Nephron progenitor cell (in vitro differentiated cells): Measurements from ENCODE around the gene TMPO.
"Not testable (repeated sequence)": the region's sequence is repeated elsewhere in the genome, so short reads cannot be mapped to it uniquely, and the experiment has no call there.

Source experiments
- DNase-seq: peaks from one replicate; pipeline ENCODE4 v3.0.0; 2021
- H3K27ac Mint-ChIP-seq: 2 replicates; pipeline ENCODE4 v1.8.0; 2021; ENCODE audit warnings: mild to moderate bottlenecking, moderate library complexity, mixed read lengths
- H3K27me3 Mint-ChIP-seq: 2 replicates; pipeline ENCODE4 v1.8.0; 2021; ENCODE audit warnings: mild to moderate bottlenecking, low read depth, mixed read lengths; ENCODE audit not compliant: poor library complexity
- H3K36me3 Mint-ChIP-seq: 2 replicates; pipeline ENCODE4 v1.8.0; 2021; ENCODE audit warnings: low read depth, mixed read lengths
- H3K4me1 Mint-ChIP-seq: 2 replicates; pipeline ENCODE4 v1.8.0; 2021; ENCODE audit warnings: mixed read lengths
- H3K4me3 Mint-ChIP-seq: 2 replicates; pipeline ENCODE4 v1.8.0; 2021; ENCODE audit warnings: mild to moderate bottlenecking, moderate library complexity, mixed read lengths
- H3K9me3 Mint-ChIP-seq: 2 replicates; pipeline ENCODE4 v1.8.0; 2021; ENCODE audit warnings: mild to moderate bottlenecking, moderate library complexity, mixed read lengths
- TF ChIP-seq, protein P1 (sequence below): fragments of 200-600 bp; sonication (generic); IDR thresholded peaks from 2 replicates; pipeline ENCODE4 v1.5.0; 2021; ENCODE audit warnings: antibody characterized with exemption

TMPO gene

DNA sequence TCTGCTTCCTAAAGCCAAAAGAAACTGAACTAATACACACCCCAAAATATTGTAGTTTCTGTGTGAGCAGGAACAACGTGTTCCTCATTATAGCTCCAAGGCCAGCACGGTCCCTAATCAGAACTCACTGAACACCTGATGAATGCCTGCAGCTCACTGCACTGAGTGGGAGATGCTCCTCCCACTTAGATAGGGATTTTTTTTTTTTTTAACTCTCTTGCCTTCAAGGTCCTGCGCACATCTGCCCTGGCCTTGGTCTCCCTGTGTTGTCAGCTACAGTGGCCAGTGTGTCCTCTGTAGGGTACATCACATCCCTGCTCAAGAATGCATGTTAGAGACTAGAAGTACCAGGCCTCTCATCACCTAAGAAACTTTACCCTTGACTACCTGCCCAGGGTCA is 44.3 kb upstream of the TMPO start:
- TF ChIP-seq, protein P1, sequence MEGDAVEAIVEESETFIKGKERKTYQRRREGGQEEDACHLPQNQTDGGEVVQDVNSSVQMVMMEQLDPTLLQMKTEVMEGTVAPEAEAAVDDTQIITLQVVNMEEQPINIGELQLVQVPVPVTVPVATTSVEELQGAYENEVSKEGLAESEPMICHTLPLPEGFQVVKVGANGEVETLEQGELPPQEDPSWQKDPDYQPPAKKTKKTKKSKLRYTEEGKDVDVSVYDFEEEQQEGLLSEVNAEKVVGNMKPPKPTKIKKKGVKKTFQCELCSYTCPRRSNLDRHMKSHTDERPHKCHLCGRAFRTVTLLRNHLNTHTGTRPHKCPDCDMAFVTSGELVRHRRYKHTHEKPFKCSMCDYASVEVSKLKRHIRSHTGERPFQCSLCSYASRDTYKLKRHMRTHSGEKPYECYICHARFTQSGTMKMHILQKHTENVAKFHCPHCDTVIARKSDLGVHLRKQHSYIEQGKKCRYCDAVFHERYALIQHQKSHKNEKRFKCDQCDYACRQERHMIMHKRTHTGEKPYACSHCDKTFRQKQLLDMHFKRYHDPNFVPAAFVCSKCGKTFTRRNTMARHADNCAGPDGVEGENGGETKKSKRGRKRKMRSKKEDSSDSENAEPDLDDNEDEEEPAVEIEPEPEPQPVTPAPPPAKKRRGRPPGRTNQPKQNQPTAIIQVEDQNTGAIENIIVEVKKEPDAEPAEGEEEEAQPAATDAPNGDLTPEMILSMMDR: no peak
- H3K4me3 Mint-ChIP-seq: no peak overlapping the region
- no peak for DNase-seq
- H3K27ac Mint-ChIP-seq: no peak overlapping the region
- peaks cover 19% of the 10 kb centered on the region for H3K4me1 Mint-ChIP-seq
- H3K36me3 Mint-ChIP-seq: no peaks in the 10 kb centered on the region
- no peaks in the 10 kb centered on the region for H3K9me3 Mint-ChIP-seq
- peaks cover 8% of the 10 kb centered on the region for H3K27me3 Mint-ChIP-seq

DNA sequence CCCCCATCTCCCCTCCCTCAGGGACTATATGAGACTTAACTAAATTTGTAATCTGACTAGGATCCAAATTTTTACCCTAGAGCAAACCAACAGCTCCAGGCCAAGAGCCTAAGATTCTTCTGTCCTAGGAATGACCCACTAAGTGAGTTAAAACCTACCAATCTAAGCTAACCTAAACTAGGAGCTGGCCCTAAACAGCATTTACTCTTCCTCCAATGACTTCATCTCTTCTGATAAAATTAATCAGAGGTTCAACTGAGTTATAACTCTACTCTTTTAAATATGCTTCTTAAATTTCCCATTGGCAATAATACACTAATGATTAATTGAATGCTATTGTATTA is 39.9 kb upstream of the TMPO start:
- peaks cover 20% of the 10 kb centered on the region for H3K4me1 Mint-ChIP-seq
- H3K4me3 Mint-ChIP-seq: no peak overlapping the region
- H3K27me3 Mint-ChIP-seq: peaks cover 11% of the 10 kb centered on the region
- DNase-seq: no peak
- H3K36me3 Mint-ChIP-seq: no peaks in the 10 kb centered on the region
- peak overlapping the region; percentile 6 for H3K27ac Mint-ChIP-seq
- H3K9me3 Mint-ChIP-seq: no peaks in the 10 kb centered on the region
- TF ChIP-seq, protein P1: no peak

DNA sequence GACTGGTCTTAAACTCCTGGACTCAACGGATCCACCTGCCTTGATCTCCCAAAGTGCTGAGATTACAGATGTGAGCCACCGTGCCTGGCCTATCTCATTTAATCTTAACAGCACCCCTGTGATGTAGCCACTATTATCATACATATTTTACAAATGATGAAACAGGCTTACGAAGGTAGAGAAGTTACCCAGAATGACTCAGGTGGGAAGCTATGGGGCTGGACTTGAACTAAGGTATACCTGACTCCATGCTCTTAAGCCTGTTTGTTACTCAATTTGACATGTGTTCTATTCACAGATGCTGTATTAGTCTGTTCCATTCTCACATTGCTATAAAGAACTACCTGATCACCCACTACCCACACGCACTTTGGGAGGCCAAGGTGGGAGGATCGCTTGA is 36.8 kb upstream of the TMPO start:
- Mint-ChIP-seq H3K27me3 (peaks cover 7% of the 10 kb centered on the region), H3K36me3 (no peaks in the 10 kb centered on the region), H3K4me1 (peaks cover 22% of the 10 kb centered on the region), H3K27ac (no peak overlapping the region), H3K4me3 (no peak overlapping the region), H3K9me3 (peaks cover 7% of the 10 kb centered on the region)
- TF ChIP-seq, protein P1: no peak
- DNase-seq: no peak

DNA sequence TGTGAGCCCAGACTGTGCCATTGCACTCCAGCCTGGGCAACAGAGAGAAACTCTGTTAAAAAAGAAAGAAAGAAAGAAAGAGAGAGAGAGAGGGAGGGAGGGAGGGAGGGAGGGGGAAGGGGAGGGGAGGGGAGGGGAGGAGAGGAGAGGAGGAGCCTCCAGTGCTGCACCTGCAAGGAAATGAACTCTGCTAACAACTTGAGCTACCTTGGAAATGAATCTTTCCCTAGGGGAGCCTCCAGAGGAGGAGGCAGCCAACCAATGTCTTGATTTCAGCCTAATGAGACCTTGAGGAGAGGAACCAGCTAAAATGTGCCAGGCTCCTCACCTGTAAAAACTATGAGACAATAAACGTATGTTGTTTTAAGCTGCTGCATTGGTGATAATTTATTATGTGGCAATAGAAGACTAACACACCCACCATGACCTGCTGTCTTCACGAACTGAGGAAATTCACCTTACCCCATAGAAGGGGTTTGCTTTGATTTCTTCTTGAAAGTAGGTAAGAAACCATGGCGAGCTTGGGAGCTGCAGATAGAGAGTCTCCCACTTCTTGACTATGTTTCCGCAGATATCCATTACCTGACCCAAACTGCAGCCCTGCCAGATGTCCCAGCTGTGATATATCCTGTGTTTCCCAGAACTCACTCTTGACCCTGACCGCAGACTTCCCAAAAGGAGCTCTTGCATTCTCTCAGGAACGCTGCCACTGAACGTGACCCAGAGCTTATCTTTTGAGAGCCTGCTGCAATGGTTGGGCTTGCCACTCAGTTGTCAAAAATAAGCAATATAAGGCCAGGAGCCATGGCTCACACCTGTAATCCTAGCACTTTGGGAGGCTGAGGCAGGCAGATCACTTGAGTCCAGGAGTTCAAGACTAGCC is 31.5 kb upstream of the TMPO start:
- no peak for DNase-seq
- Mint-ChIP-seq H3K4me3 (no peak overlapping the region), H3K4me1 (peaks cover 18% of the 10 kb centered on the region), H3K27me3 (peaks cover 3% of the 10 kb centered on the region), H3K9me3 (peaks cover 26% of the 10 kb centered on the region), H3K36me3 (no peaks in the 10 kb centered on the region), H3K27ac (no peak overlapping the region)
- TF ChIP-seq, protein P1: no peak

DNA sequence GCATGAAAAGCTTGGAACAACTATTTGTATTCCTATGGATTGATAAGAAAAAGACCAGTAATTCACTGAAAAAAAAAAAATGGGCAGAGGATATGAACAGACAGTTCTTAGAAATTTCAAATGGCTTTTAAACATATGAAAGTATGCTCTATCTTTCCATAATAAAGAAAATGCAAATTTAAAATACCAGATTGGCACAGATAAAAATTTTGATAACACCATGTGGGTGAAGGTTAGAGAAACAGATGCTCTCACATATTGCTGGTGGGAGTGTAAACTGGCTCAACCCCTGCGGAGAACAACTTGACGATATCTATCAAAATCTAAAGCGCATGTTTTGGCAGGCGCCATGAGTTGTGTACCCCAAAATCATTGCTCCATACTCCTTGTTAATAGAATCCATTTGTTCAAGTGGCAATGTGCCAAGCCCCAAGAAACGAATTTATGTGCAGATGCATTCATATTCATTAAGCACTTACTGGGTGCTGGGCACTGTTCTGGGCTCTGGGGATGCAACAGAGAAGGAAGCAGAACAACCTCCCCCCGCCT is 29.5 kb upstream of the TMPO start:
- H3K4me1 Mint-ChIP-seq: peaks cover 21% of the 10 kb centered on the region

DNA sequence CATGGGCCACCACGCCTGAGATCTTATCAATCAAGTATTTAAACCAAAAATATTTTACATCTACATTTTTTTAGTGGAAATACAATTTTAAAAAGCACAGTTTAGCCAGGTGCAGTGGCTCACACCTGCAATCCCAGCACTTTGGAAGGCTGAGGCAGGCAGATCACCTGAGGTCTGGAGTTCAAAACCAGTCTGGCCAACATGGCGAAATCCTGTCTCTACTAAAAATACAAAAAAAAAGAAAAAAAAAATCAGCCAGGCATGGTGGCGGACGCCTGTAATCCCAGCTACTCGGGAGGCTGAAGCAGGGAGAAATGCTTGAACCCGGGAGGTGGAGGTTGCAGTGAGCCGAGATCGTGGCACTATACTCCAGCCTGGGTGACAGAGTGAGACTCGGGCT is 27.0 kb upstream of the TMPO start:
- H3K27me3 Mint-ChIP-seq, H3K4me3 Mint-ChIP-seq, DNase-seq, H3K36me3 Mint-ChIP-seq, H3K27ac Mint-ChIP-seq: not testable (repeated sequence)
- Mint-ChIP-seq H3K9me3 (peaks cover 19% of the 10 kb centered on the region), H3K4me1 (peaks cover 36% of the 10 kb centered on the region)

More for the DNA sequence above, 29.5 kb upstream of the TMPO start:
- H3K4me3 Mint-ChIP-seq: no peak overlapping the region
- H3K27ac Mint-ChIP-seq: no peak overlapping the region
- DNase-seq: no peak
- TF ChIP-seq, protein P1: no peak
- peaks cover 26% of the 10 kb centered on the region for H3K9me3 Mint-ChIP-seq
- H3K27me3 Mint-ChIP-seq: peaks cover 3% of the 10 kb centered on the region
- H3K36me3 Mint-ChIP-seq: no peaks in the 10 kb centered on the region
